SK-N-MC (cell line): ENCODE measurements around the gene NAV1.

Source experiments
- EZH2 ChIP-seq: fragments of 200-600 bp; sonication (generic); IDR thresholded peaks from one replicate; pipeline ENCODE4 v1.6.1; 2017; ENCODE audit warnings: antibody characterized with exemption
- POLR2AphosphoS5 ChIP-seq: IDR thresholded peaks from 2 replicates; pipeline ENCODE4 v1.6.1; 2012; ENCODE audit warnings: mild to moderate bottlenecking, low read depth, low read length, borderline replicate concordance

DNA sequence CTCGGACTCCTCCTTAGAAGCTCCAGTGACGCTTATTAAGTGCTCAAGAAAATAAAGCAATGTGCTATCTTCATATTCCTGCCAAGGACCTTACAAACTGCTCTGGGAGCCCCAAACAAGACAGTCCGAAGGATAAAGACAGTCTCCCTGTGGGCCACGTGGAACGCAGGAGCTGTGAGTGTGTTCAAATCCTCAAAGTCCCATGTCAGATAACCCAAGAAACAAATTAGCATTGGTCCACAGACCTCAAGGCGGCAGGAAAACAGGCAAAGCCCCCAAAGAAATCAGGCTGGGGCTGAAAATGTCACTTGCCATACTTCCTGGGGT is 3.0 kb upstream of the NAV1 start:
- TF ChIP-seq POLR2AphosphoS5 (no peak), EZH2 (no peak)
